KMS-11 (cell line): ENCODE data around the gene HHIPL1.

Source experiments
- H2AFZ ChIP-seq: fragments of 200-600 bp; sonication (generic); 2 replicates; pipeline ENCODE4 v1.6.1; 2016; ENCODE audit warnings: antibody characterized with exemption, mixed run types, low read depth
- H3K27ac ChIP-seq: fragments of 200-600 bp; sonication (generic); 2 replicates; pipeline ENCODE4 v1.6.1; 2016; ENCODE audit warnings: mild to moderate bottlenecking, mixed run types
- H3K27me3 ChIP-seq: fragments of 200-600 bp; sonication (generic); 2 replicates; pipeline ENCODE4 v1.6.1; 2017; ENCODE audit warnings: mild to moderate bottlenecking, low read depth, mixed run types, moderate library complexity; ENCODE audit not compliant: insufficient read depth
- H3K36me3 ChIP-seq: fragments of 200-600 bp; sonication (generic); 2 replicates; pipeline ENCODE4 v1.6.1; 2017; ENCODE audit warnings: mild to moderate bottlenecking, mixed run types; ENCODE audit not compliant: insufficient read depth
- H3K4me1 ChIP-seq: fragments of 200-600 bp; sonication (generic); 2 replicates; pipeline ENCODE4 v1.6.1; 2016; ENCODE audit warnings: mild to moderate bottlenecking, low read depth, mixed run types; ENCODE audit not compliant: poor library complexity, severe bottlenecking
- H3K4me2 ChIP-seq: fragments of 200-600 bp; sonication (generic); 2 replicates; pipeline ENCODE4 v1.7.0; 2016; ENCODE audit warnings: mild to moderate bottlenecking, mixed run types
- H3K4me3 ChIP-seq: fragments of 200-600 bp; sonication (generic); IDR thresholded peaks from 2 replicates; pipeline ENCODE4 v1.6.1; 2017; ENCODE audit warnings: low read depth, low read length, mixed read lengths; ENCODE audit not compliant: insufficient read depth
- H3K79me2 ChIP-seq: fragments of 200-600 bp; sonication (generic); 2 replicates; pipeline ENCODE4 v1.6.1; 2016; ENCODE audit warnings: low read depth, mixed run types; ENCODE audit not compliant: insufficient read depth
- H3K9ac ChIP-seq: fragments of 200-600 bp; sonication (generic); 2 replicates; pipeline ENCODE4 v1.6.1; 2016; ENCODE audit warnings: mild to moderate bottlenecking, mixed run types
- H4K20me1 ChIP-seq: fragments of 200-600 bp; sonication (generic); 2 replicates; pipeline ENCODE4 v1.6.1; 2016; ENCODE audit warnings: mild to moderate bottlenecking, mixed run types; ENCODE audit not compliant: insufficient read depth
- CTCF ChIP-seq: fragments of 200-600 bp; sonication (generic); conservative IDR thresholded peaks from 2 replicates; pipeline ENCODE4 v1.6.1; 2017; ENCODE audit warnings: low read depth, mild to moderate bottlenecking, antibody characterized with exemption, low read length, moderate library complexity, mixed read lengths

HHIPL1 gene

GRCh38 chr14:99724939-99725773 lies 80.2 kb downstream of the HHIPL1 start:
- Histone ChIP-seq H3K9ac (no peak overlapping the region), H4K20me1 (no peaks in the 10 kb centered on the region), H3K36me3 (no peaks in the 10 kb centered on the region), H3K27me3 (no peaks in the 10 kb centered on the region), H3K4me3 (no peak overlapping the region), H3K4me1 (no peaks in the 10 kb centered on the region), H3K27ac (no peak overlapping the region), H3K79me2 (no peaks in the 10 kb centered on the region), H3K4me2 (no peak overlapping the region), H2AFZ (no peak overlapping the region)
- TF ChIP-seq CTCF, result no peak

GRCh38 chr14:99725774-99726537 lies 81.0 kb downstream of the HHIPL1 start:
- peaks cover 6% of the 10 kb centered on the region; the same call in 1 of the 2 replicates for H3K27me3 ChIP-seq
- H3K4me3 ChIP-seq, result no peak overlapping the region
- H3K9ac ChIP-seq, result no peak overlapping the region
- no peak overlapping the region for H3K4me2 ChIP-seq
- no peak overlapping the region for H2AFZ ChIP-seq
- no peaks in the 10 kb centered on the region for H4K20me1 ChIP-seq
- no peak overlapping the region for H3K27ac ChIP-seq
- no peaks in the 10 kb centered on the region for H3K36me3 ChIP-seq
- H3K4me1 ChIP-seq, result no peaks in the 10 kb centered on the region
- no peaks in the 10 kb centered on the region for H3K79me2 ChIP-seq
- TF ChIP-seq CTCF, result no peak

GRCh38 chr14:99726538-99727095 lies 81.7 kb downstream of the HHIPL1 start:
- Histone ChIP-seq H3K4me2 (no peak overlapping the region), H3K4me3 (no peak overlapping the region), H3K27me3 (peaks cover 7% of the 10 kb centered on the region; the same call in 1 of the 2 replicates), H3K27ac (no peak overlapping the region), H3K79me2 (no peaks in the 10 kb centered on the region), H2AFZ (no peak overlapping the region), H3K4me1 (no peaks in the 10 kb centered on the region), H3K9ac (no peak overlapping the region), H4K20me1 (no peaks in the 10 kb centered on the region), H3K36me3 (no peaks in the 10 kb centered on the region)
- TF ChIP-seq CTCF, result no peak

- TF ChIP-seq CTCF, result no peak
- no peaks in the 10 kb centered on the region for H4K20me1 ChIP-seq
- no peak overlapping the region for H3K27ac ChIP-seq
- no peaks in the 10 kb centered on the region for H3K4me1 ChIP-seq
- H3K36me3 ChIP-seq, result no peaks in the 10 kb centered on the region
- no peaks in the 10 kb centered on the region for H3K79me2 ChIP-seq
- no peak overlapping the region for H3K4me3 ChIP-seq
- H3K4me2 ChIP-seq, result no peak overlapping the region
- no peak overlapping the region for H2AFZ ChIP-seq
- no peak overlapping the region for H3K9ac ChIP-seq
- peaks cover 7% of the 10 kb centered on the region; the same call in 1 of the 2 replicates for H3K27me3 ChIP-seq
Observed at GRCh38 chr14:99727096-99727870, 82.4 kb downstream of the HHIPL1 start.
